ENCODE data around the gene SNAPC2.
"Not testable (repeated sequence)": the region's sequence is repeated elsewhere in the genome, so short reads cannot be mapped to it uniquely, and the experiment has no call there.

Gene SNAPC2

GRCh38 chr19:7888826-7889217, 31.3 kb upstream of the SNAPC2 start:
- no peak for FAIRE-seq

GRCh38 chr19:7893362-7894101, 26.6 kb upstream of the SNAPC2 start:
- not testable (repeated sequence) for FAIRE-seq

- no peak for FAIRE-seq
Observed at GRCh38 chr19:7894612-7895309, 25.4 kb upstream of the SNAPC2 start.

GRCh38 chr19:7895565-7895964, 24.6 kb upstream of the SNAPC2 start:
- no peak for FAIRE-seq

GRCh38 chr19:7897292-7897691, 22.8 kb upstream of the SNAPC2 start:
- FAIRE-seq = no peak

GRCh38 chr19:7898967-7899366, 21.2 kb upstream of the SNAPC2 start:
- FAIRE-seq = no peak

GRCh38 chr19:7899751-7900378, 20.3 kb upstream of the SNAPC2 start:
- FAIRE-seq = no peak

GRCh38 chr19:7900401-7900870, 19.7 kb upstream of the SNAPC2 start:
- FAIRE-seq = no peak

- no peak for FAIRE-seq
Observed at GRCh38 chr19:7900931-7901330, 19.2 kb upstream of the SNAPC2 start.

GRCh38 chr19:7901337-7901736, 18.8 kb upstream of the SNAPC2 start:
- FAIRE-seq = no peak

- FAIRE-seq = no peak
Observed at GRCh38 chr19:7902796-7903243, 17.3 kb upstream of the SNAPC2 start.

GRCh38 chr19:7903244-7904073, 16.7 kb upstream of the SNAPC2 start, which contains the start of gene MAP2K7:
Gene MAP2K7, plus strand, starts transcription at chr19:7903877. Its CDS starts 68 bp downstream, at chr19:7903945.
- peak; percentile 97 for FAIRE-seq

GRCh38 chr19:7904074-7905020, 15.8 kb upstream of the SNAPC2 start:
- no peak for FAIRE-seq

GRCh38 chr19:7905268-7905667, 14.9 kb upstream of the SNAPC2 start:
- no peak for FAIRE-seq

GRCh38 chr19:7905859-7906258, 14.3 kb upstream of the SNAPC2 start:
- no peak for FAIRE-seq

- FAIRE-seq = no peak
Observed at GRCh38 chr19:7907122-7907521, 13.0 kb upstream of the SNAPC2 start.

- FAIRE-seq = no peak
Observed at GRCh38 chr19:7907544-7907943, 12.6 kb upstream of the SNAPC2 start.

- no peak for FAIRE-seq
Observed at GRCh38 chr19:7908078-7908699, 11.9 kb upstream of the SNAPC2 start.

- no peak for FAIRE-seq
Observed at GRCh38 chr19:7908742-7909461, 11.2 kb upstream of the SNAPC2 start.

- no peak for FAIRE-seq
Observed at GRCh38 chr19:7909471-7910067, 10.6 kb upstream of the SNAPC2 start.
